GM18526 (cell line): ENCODE measurements around the gene POLA2.

Experiments used
- POLR2A ChIP-seq: IDR thresholded peaks from 3 replicates; pipeline ENCODE4 v1.6.1; 2011; ENCODE audit not compliant: insufficient read length; ENCODE audit errors: extremely low read depth

The POLA2 gene

GRCh38 chr11:65295001-65295400, 33.2 kb downstream of the POLA2 start:
- TF ChIP-seq POLR2A = no peak

GRCh38 chr11:65295571-65296341, 34.0 kb downstream of the POLA2 start:
- TF ChIP-seq POLR2A = no peak

GRCh38 chr11:65297026-65297672, 35.4 kb downstream of the POLA2 start:
- no peak for TF ChIP-seq POLR2A

GRCh38 chr11:65298131-65298535, 36.4 kb downstream of the POLA2 start:
- no peak for TF ChIP-seq POLR2A

- TF ChIP-seq POLR2A = no peak
Measured at GRCh38 chr11:65298655-65299179, 37.0 kb downstream of the POLA2 start.

GRCh38 chr11:65300621-65301275, 39.0 kb downstream of the POLA2 start:
- no peak for TF ChIP-seq POLR2A

- no peak for TF ChIP-seq POLR2A
Measured at GRCh38 chr11:65301491-65302329, 39.9 kb downstream of the POLA2 start.

GRCh38 chr11:65303555-65303954, 41.8 kb downstream of the POLA2 start:
- no peak for TF ChIP-seq POLR2A

- no peak for TF ChIP-seq POLR2A
Measured at GRCh38 chr11:65304110-65304509, 42.3 kb downstream of the POLA2 start.

GRCh38 chr11:65304613-65305012, 42.9 kb downstream of the POLA2 start:
- TF ChIP-seq POLR2A = no peak

- no peak for TF ChIP-seq POLR2A
Measured at GRCh38 chr11:65305501-65306268, 43.9 kb downstream of the POLA2 start.

GRCh38 chr11:65307298-65308229, 45.8 kb downstream of the POLA2 start:
- TF ChIP-seq POLR2A = no peak

GRCh38 chr11:65308281-65308891, 46.6 kb downstream of the POLA2 start:
- TF ChIP-seq POLR2A = no peak
